HepG2 (cell line): ENCODE results near the gene MAP3K1. TPM values are rescaled to one million over a fixed set of nuclear protein-coding genes. Genes with fewer than 3 reads are reported as not detected.

Source experiments
- ATAC-seq: fragments of 200-7000 bp; cut with Tn5 transposase; 3 replicates; pipeline ENCODE4 v1.9.1; 2020; ENCODE audit warnings: mild to moderate bottlenecking, moderate library complexity
- BruUV-seq: library from RNA; stranded (reverse); fragments of 400-500 nt; replicated peaks from 2 replicates; lab custom pipeline; 2021; lab: Mats Ljungman, UMichigan
- CTCF ChIA-PET: fragments of 300-600 bp; formaldehyde crosslinking; extraction: SDS; loops from one replicate; lab custom pipeline; 2021; ENCODE audit warnings: low total read pairs, inconsistent platforms, low intra/inter-chr PET ratio; lab: Yijun Ruan, JAX
- POLR2A ChIA-PET: fragments of 350-600 bp; sonication (Branson Sonifier 250); formaldehyde crosslinking; loops from one replicate; lab custom pipeline; 2020; ENCODE audit warnings: antibody characterized with exemption, inconsistent platforms; lab: Yijun Ruan, JAX
- DNase-seq: peaks from one replicate; pipeline ENCODE4 v3.0.0-alpha.2; 2015; ENCODE audit warnings: low spot score
- FAIRE-seq: peaks from 3 replicates; lab custom pipeline; 2011; peaks lifted over from hg19 to GRCh38; lab: Jason Lieb, UNC
- H2AFZ ChIP-seq: one replicate; pipeline ENCODE4 v1.6.1; 2011; ENCODE audit warnings: low read length, inconsistent platforms
- H3K27ac ChIP-seq: fragments of 300-600 bp; 3 replicates; pipeline ENCODE4 v1.8.0; 2011; ENCODE audit warnings: mixed run types, mild to moderate bottlenecking, mixed read lengths, low read length, inconsistent platforms; ENCODE audit not compliant: insufficient read depth; ENCODE audit errors: extremely low read length
- H3K27me3 ChIP-seq, 2 experiments: fragments of 200-600 bp in 1 of 2; 2 replicates in 1 of 2; 3 replicates in 1 of 2; pipeline versions ENCODE4 v1.6.0 to v1.8.0; 2011; ENCODE audit warnings: low read length in 2 of 2, mild to moderate bottlenecking in 2 of 2, moderate library complexity in 2 of 2, inconsistent platforms in 1 of 2; ENCODE audit not compliant: insufficient read depth in 2 of 2, control insufficient read depth in 1 of 2
- H3K36me3 ChIP-seq, 2 experiments: fragments of 200-600 bp in 1 of 2; replicated peaks in 1 of 2; 2 replicates in 1 of 2; 3 replicates in 1 of 2; pipeline versions ENCODE4 v1.5.1 to v1.8.0; 2011; ENCODE audit warnings: low read length in 2 of 2, inconsistent platforms in 1 of 2; ENCODE audit not compliant: insufficient read depth in 2 of 2, control insufficient read depth in 1 of 2
- H3K4me1 ChIP-seq: 2 replicates; pipeline ENCODE4 v1.5.1; 2012; ENCODE audit warnings: low read length, inconsistent platforms; ENCODE audit not compliant: insufficient read depth
- H3K4me2 ChIP-seq: 2 replicates; pipeline ENCODE4 v1.6.0; 2011; ENCODE audit warnings: low read depth, low read length, inconsistent platforms
- H3K4me3 ChIP-seq, 3 experiments: fragments of 200-600 bp in 1 of 3; sonication (generic), shearing (Covaris generic) in 1 of 3; replicated peaks in 1 of 3; 2 replicates each; pipeline ENCODE4 v1.5.1; 2011 to 2016; ENCODE audit warnings: low read length in 3 of 3, inconsistent platforms in 2 of 3, low read depth in 2 of 3, mild to moderate bottlenecking in 2 of 3, control low read depth in 1 of 3, mixed read lengths in 1 of 3; ENCODE audit not compliant: insufficient read depth in 1 of 3
- H3K79me2 ChIP-seq: one replicate; pipeline ENCODE4 v1.6.1; 2011; ENCODE audit warnings: low read length, inconsistent platforms; ENCODE audit not compliant: insufficient read depth
- H3K9ac ChIP-seq: 2 replicates; pipeline ENCODE4 v1.6.0; 2011; ENCODE audit warnings: mild to moderate bottlenecking, low read depth, low read length, inconsistent platforms; ENCODE audit not compliant: insufficient read depth
- H3K9me3 ChIP-seq: 2 replicates; pipeline ENCODE4 v1.5.1; 2012; ENCODE audit warnings: mild to moderate bottlenecking, low read length
- H4K20me1 ChIP-seq: 2 replicates; pipeline ENCODE4 v1.6.0; 2011; ENCODE audit warnings: inconsistent platforms, mild to moderate bottlenecking, low read length, moderate library complexity; ENCODE audit not compliant: insufficient read depth
- AHDC1 ChIP-seq: sonication (generic); formaldehyde crosslinking; IDR thresholded peaks from 2 replicates; pipeline ENCODE4 v1.5.1; 2020; ENCODE audit warnings: mild to moderate bottlenecking, missing genetic modification reagents, borderline replicate concordance
- CHCHD3 ChIP-seq: sonication (generic); formaldehyde crosslinking; IDR thresholded peaks from 2 replicates; pipeline ENCODE4 v1.8.0; 2022; ENCODE audit warnings: mild to moderate bottlenecking, missing genetic modification reagents, moderate library complexity
- LCORL ChIP-seq, 2 experiments: fragments of 450-650 bp in 1 of 2; sonication (generic) in 1 of 2; formaldehyde crosslinking in 1 of 2; IDR thresholded peaks; 2 replicates each; pipeline versions ENCODE4 v1.5.0 to v1.6.1; 2017 to 2020; ENCODE audit warnings: antibody characterized with exemption in 1 of 2, missing genetic modification reagents in 1 of 2
- MTF2 ChIP-seq: sonication (generic); formaldehyde crosslinking; IDR thresholded peaks from 2 replicates; pipeline ENCODE4 v1.5.0; 2020; ENCODE audit warnings: missing genetic modification reagents, borderline replicate concordance
- PATZ1 ChIP-seq: sonication (generic); formaldehyde crosslinking; IDR thresholded peaks from 2 replicates; pipeline ENCODE4 v1.4.0; 2020; ENCODE audit warnings: missing genetic modification reagents
- PPARG ChIP-seq: conservative IDR thresholded peaks from 2 replicates; pipeline ENCODE4 v1.6.1; 2016; ENCODE audit warnings: missing biosample characterization, missing genetic modification reagents
- SKI ChIP-seq: fragments of 450-650 bp; IDR thresholded peaks from one replicate; pipeline ENCODE4 v1.6.1; 2018; ENCODE audit warnings: mild to moderate bottlenecking; ENCODE audit not compliant: partially characterized antibody
- THRA ChIP-seq: sonication (generic); formaldehyde crosslinking; IDR thresholded peaks from 2 replicates; pipeline ENCODE4 v1.4.0; 2020; ENCODE audit warnings: missing genetic modification reagents, borderline replicate concordance
- ZBTB44 ChIP-seq: sonication (generic); formaldehyde crosslinking; IDR thresholded peaks from 2 replicates; pipeline ENCODE4 v1.4.0; 2020; ENCODE audit warnings: missing genetic modification reagents
- ZNF20 ChIP-seq: sonication (generic); formaldehyde crosslinking; IDR thresholded peaks from 2 replicates; pipeline ENCODE4 v1.4.0; 2020; ENCODE audit warnings: mild to moderate bottlenecking, moderate library complexity, missing genetic modification reagents
- ZNF557 ChIP-seq: sonication (generic); formaldehyde crosslinking; IDR thresholded peaks from 2 replicates; pipeline ENCODE4 v1.4.0; 2020; ENCODE audit warnings: missing genetic modification reagents
- ZNF816 ChIP-seq: sonication (generic); formaldehyde crosslinking; IDR thresholded peaks from 2 replicates; pipeline ENCODE4 v1.8.0; 2022; ENCODE audit warnings: missing genetic modification reagents, mild to moderate bottlenecking, borderline replicate concordance
- WGBS: methylation state at CpG from one replicate; pipeline ENCODE4 v1.1.6; 2017; ENCODE audit warnings: low lambda C conversion rate; 5-methylcytosine and 5-hydroxymethylcytosine counted together
- in situ Hi-C: cut with HindIII; loops from 2 replicates; pipeline ENCODE4 v1.10.0; 2017; ENCODE audit warnings: low pct_unique_long_range_greater_than_20kb; ENCODE audit not compliant: extremely low pct_ligation_motif_present
- intact Hi-C: fragments of 100-400 bp; cut with micrococcal nuclease; formaldehyde crosslinking; loops from one replicate; pipeline ENCODE4 v1.10.0; 2022; ENCODE audit not compliant: unreplicated experiment
- polyA plus RNA-seq, 8 experiments: library from polyadenylated mRNA; depleted of rRNA in 3 of 8; stranded (reverse) in 7 of 8; unstranded in 1 of 8; fragments of >200 nt; fragmentation: Illumina TruSeq in 4 of 8; extraction: Trizol in 4 of 8; gene quantifications; 2 replicates each; pipeline versions ENCODE4 v1.2.1 to v1.2.3, GENCODE V29; 2011 to 2016; ENCODE audit warnings: low read depth in 4 of 8, missing spikeins in 1 of 8, mixed read lengths in 1 of 8; ENCODE audit not compliant: insufficient read depth in 1 of 8
- total RNA-seq, 5 experiments: library from RNA; depleted of rRNA; stranded (reverse); fragments of >200 nt; fragmentation: Illumina TruSeq; extraction: Trizol; gene quantifications; 2 replicates each; pipeline ENCODE4 v1.2.3, GENCODE V29; 2016; ENCODE audit warnings: low read depth in 1 of 5

The MAP3K1 gene
- total and polyA plus RNA-seq, 2 of the 13 experiments (the other 11 are each of a cell fraction or from before 2014, with no cell fraction given) = 16.4 to 30.3 TPM

GRCh38 chr5:56783261-56783660 lies 32.1 kb upstream of the MAP3K1 start (continued):
- TF ChIP-seq AHDC1 (CRISPR knock-in tag) = no peak

GRCh38 chr5:56786346-56786745 lies 29.0 kb upstream of the MAP3K1 start:
- POLR2A ChIA-PET = no interaction called here
- 36% methylated on average over 2 of the region's 2 CpGs for WGBS
- TF ChIP-seq LCORL (IDR thresholded peaks at IDR 0.05) (no peak), LCORL (CRISPR knock-in tag; IDR thresholded peaks at IDR 0.05) (no peak), THRA (CRISPR knock-in tag) (no peak), MTF2 (no peak), CHCHD3 (CRISPR knock-in tag) (no peak), ZNF557 (CRISPR knock-in tag) (no peak), ZNF20 (CRISPR knock-in tag) (no peak), SKI (no peak), PATZ1 (no peak), PPARG (CRISPR knock-in tag) (no peak), ZBTB44 (CRISPR knock-in tag) (no peak), ZNF816 (no peak)

More at GRCh38 chr5:56786346-56786745, 29.0 kb upstream of the MAP3K1 start:
- no peaks in the 10 kb centered on the region for H3K9me3 ChIP-seq
- BruUV-seq = no TSS peak
- DNase-seq = no peak
- ATAC-seq = no peak
- no peak overlapping the region for H3K4me3 ChIP-seq
- CTCF ChIA-PET = no interaction called here
- no peak overlapping the region for H2AFZ ChIP-seq
- H4K20me1 ChIP-seq = no peaks in the 10 kb centered on the region
- in situ Hi-C loops = no loop called here
- no peaks in the 10 kb centered on the region for H3K79me2 ChIP-seq
- no peak overlapping the region for H3K9ac ChIP-seq
- no peak for FAIRE-seq
- H3K4me2 ChIP-seq = no peak overlapping the region
- no peaks in the 10 kb centered on the region for H3K36me3 ChIP-seq
- intact Hi-C loops = no loop called here
- H3K4me1 ChIP-seq = no peaks in the 10 kb centered on the region
- H3K27me3 ChIP-seq = peaks cover 0 to 3% of the 10 kb centered on the region in 2 experiments; a peak in 1 of 5 replicates
- no peak overlapping the region for H3K27ac ChIP-seq
